ENCODE measurements around the gene CPHXL2.
A peak's percentile ranks its signal among the peaks of the same experiment; 100 is the strongest.

CPHXL2 gene

DNA sequence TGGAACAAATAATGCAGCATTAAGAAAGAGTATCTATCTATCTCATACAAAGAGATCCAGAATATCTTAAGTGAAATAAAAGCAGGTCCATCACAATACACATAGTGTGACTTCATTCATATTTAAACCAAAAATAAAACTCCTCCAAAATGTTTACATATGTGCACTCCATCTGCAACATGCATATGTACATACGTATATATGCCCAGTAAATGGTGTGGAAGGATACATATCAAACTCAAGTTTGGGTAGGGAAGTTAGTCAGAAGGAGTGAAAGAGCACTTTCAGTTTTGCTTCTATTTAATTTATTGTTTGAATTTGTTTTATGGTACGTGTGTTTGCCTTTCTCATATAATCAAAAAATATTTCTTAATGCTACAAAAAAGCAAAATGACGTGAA lies 41.8 kb downstream of the CPHXL2 start:
- DNase-seq: no peak

- DNase-seq: peak; percentile 82
Measured at GRCh38 chr16:75632857-75633256, 44.0 kb downstream of the CPHXL2 start.

- no peak for DNase-seq
Measured at GRCh38 chr16:75630052-75630451, 46.8 kb downstream of the CPHXL2 start.

GRCh38 chr16:75629132-75629531 lies 47.7 kb downstream of the CPHXL2 start:
- DNase-seq: no peak

DNA sequence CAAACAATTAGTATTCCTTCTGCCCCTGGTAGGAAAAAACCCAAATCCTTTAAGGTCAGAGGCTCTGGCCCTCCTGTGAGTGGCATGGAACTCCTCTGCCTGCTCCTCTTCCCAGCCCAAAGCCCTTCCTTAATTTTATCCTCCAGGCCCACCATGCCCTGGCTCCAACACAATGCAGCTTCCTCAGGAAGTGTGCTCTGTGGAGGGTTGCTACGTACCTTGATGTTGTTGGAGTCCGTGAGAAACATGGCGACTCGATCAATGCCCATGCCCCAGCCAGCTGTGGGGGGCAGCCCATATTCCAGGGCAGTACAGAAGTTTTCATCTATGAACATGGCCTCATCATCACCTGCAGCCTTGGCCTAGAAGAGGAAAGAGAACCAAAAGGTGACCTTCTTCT lies 48.5 kb downstream of the CPHXL2 start:
- no peak for DNase-seq

- DNase-seq: no peak
Measured at GRCh38 chr16:75627851-75628250, 49.0 kb downstream of the CPHXL2 start.

- no peak for DNase-seq
Measured at GRCh38 chr16:75626806-75627205, 50.0 kb downstream of the CPHXL2 start.

DNA sequence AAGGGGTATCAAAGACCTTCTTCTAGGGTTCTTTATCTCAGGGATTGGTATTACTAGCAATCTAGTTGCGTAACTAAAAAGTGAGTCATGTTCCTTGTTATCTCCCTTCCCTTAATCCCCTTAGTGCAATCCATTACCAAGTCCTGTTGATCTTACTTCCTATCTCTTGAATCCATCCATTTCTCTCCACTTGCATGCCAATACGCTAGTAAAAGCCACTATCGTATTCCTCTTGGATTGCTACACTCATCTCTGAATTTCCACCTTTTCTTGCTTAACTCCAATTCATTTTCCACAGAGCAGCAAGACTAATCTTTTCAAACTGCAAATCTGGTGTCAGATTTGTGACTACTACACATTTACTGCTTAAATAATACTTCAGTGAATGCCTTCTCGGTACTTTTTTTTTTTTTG lies 51.9 kb downstream of the CPHXL2 start:
- no peak for DNase-seq

DNA sequence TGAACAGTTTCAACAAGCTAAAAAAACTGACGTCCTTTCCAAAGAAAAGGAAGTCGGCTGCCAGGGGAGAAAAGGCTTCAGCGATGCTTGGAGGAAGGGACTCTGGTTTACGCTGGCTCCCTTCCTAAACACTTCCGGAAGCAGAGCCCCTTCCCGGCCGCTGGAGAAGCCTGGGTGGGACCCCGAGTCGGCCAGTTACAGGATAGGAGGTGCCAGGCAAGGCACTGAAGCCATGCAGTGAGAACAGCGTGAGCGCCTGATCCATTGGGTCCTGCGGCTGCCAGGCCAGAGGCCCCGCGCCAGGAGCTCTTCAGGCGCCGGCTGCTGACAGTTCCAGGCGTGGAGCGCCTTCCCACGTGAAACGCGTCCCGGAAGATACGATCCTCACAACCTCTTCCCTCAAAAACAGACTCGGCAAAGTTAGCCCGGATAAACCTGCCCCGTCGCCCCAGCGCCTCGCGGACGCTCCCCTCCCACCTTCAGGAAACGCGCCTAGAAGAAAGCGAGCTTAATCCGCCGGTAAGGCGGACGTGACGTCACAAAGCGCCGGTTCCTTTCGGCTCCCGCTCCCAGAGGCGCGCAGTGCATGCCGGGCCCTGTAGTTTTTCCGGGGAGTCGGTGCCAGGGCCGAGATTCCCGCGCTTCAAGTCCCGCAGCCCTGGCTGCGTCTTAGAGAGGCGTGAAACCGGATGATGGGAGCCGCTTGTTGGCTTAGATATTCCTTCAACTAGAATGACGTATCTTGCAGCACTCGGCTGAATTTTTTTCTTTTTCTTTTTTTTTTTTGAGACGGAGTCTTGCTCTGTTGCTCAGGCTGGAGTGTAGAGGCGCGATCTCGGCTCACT lies 53.8 kb downstream of the CPHXL2 start, which contains the start of gene ADAT1:
Gene ADAT1, minus strand, starts transcription at position 521 of the 845 bp plus-strand sequence. CDS start 2,482 bp downstream, outside the sequence.
- DNase-seq: peak; percentile 97

DNA sequence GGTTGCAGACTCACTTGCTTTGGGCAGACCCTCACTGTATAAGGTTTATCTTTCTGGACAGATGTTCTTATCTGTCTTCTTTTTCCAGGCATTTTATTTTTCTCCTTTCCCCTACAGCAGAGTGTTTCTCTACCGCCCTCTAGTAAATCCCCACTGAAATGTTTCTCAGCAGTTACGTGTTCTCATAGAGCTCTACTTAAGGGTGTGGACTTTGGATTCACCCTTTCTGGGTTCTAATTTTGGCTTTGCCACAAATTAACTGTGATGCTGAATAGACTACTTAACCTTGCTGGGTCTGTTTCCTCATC lies 55.7 kb downstream of the CPHXL2 start:
- peak; percentile 56 for DNase-seq

GRCh38 chr16:75620326-75621169 lies 56.3 kb downstream of the CPHXL2 start:
- DNase-seq: no peak

GRCh38 chr16:75618780-75619179 lies 58.0 kb downstream of the CPHXL2 start:
- no peak for DNase-seq

DNA sequence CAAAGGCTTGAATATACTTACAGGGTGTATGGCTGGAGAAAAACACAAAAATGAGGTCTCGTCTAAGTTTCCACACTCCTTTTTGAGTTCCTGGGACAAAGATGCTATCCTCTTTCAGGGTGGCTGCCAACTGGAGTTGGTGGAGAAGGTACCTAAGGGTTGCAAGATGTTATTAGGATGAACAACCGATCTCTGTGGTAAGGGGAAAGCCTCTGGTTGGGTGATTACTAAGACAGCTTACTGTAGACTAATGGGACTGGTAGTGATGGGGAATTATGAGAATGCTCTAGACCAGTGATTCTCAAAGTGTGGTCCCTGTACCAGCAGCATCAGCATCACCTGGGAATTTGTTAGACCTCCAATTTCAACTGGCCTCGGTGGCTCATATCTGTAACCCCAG lies 59.7 kb downstream of the CPHXL2 start:
- DNase-seq: no peak

- DNase-seq: no peak
Measured at GRCh38 chr16:75616521-75617010, 60.2 kb downstream of the CPHXL2 start.

DNA sequence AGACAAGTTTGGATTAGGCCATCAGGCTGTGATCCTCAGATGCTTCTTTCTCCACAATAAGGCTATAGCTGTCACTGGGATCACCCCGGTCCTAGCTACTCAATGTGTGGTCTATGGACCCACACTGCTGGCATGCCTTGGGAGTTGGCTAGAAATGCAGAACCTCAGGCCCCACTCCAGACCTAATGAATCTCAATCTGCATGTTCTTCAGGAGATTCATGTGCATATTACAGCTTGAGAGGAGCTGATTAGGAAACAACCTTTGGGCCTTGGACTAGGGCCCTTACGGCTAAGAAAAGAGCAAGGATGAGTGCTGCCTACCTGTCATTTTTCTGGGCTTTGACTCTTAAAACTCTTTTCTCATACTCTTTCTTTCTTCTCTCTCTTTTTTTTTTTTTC lies 61.2 kb downstream of the CPHXL2 start:
- no peak for DNase-seq

GRCh38 chr16:75614066-75614897 lies 62.5 kb downstream of the CPHXL2 start:
- no peak for DNase-seq

Measured in NCI-H69 (cell line).